GM12891 (cell line): ENCODE results near the gene PRKN.

Experiments used
- POLR2A ChIP-seq: IDR thresholded peaks from 2 replicates; pipeline ENCODE4 v1.6.1; 2011; ENCODE audit warnings: low read depth, low read length, control low read depth
- POLR2AphosphoS5 ChIP-seq: IDR thresholded peaks from 2 replicates; pipeline ENCODE4 v1.6.1; 2011; ENCODE audit warnings: low read depth, low read length, control low read depth
- TAF1 ChIP-seq: IDR thresholded peaks from 2 replicates; pipeline ENCODE4 v1.6.1; 2011; ENCODE audit warnings: low read depth, low read length, control low read depth

GRCh38 chr6:161503570-161503969 is 1224.0 kb downstream of the PRKN start:
- TF ChIP-seq POLR2AphosphoS5 (no peak), POLR2A (no peak), TAF1 (no peak)
